ENCODE measurements around the gene EXOC3L4.
"Not testable (repeated sequence)": the region's sequence is repeated elsewhere in the genome, so short reads cannot be mapped to it uniquely, and the experiment has no call there.

Gene EXOC3L4

GRCh38 chr14:103094406-103095209 lies at the start of gene EXOC3L4:
TSS of gene EXOC3L4 (plus strand) at chr14:103094725. CDS start at chr14:103100220, 5,495 bp downstream.
- Histone ChIP-seq H3K9me3 (ENCODE audit: control insufficient read depth, insufficient read depth, low read length) (no peaks in the 10 kb centered on the region), H3K4me3 (ENCODE audit: low read length) (no peak within 1 kb of the TSS), H3K4me2 (ENCODE audit: low read length) (no peak within 1 kb of the TSS), H3K36me3 (ENCODE audit: control insufficient read depth, low read length) (no peaks in the 10 kb centered on the region), H3K9me2 (replicated peaks; ENCODE audit: control insufficient read depth, low read length) (no peaks in the 10 kb centered on the region), H3K27me3 (ENCODE audit: control insufficient read depth, low read length) (peaks cover 9% of the 10 kb centered on the region), H3K27ac (ENCODE audit: low read depth, low read length) (no peak within 1 kb of the TSS), H4K20me1 (ENCODE audit: control insufficient read depth, insufficient read depth, low read depth, low read length) (no peaks in the 10 kb centered on the region), H3F3A (ENCODE audit: control insufficient read depth, insufficient read depth) (no peaks in the 10 kb centered on the region), H3K79me2 (ENCODE audit: control insufficient read depth, low read length) (no peaks in the 10 kb centered on the region), H3K4me1 (ENCODE audit: control insufficient read depth, low read length) (peaks cover 12% of the 10 kb centered on the region)
- TF ChIP-seq EZH2phosphoT487 (IDR thresholded peaks at IDR 0.05; ENCODE audit: borderline replicate concordance, low read length) = no peak
- no peak for TF ChIP-seq CTCF (IDR thresholded peaks at IDR 0.05; ENCODE audit: low read depth, low read length, poor library complexity, severe bottlenecking)

- no peaks in the 10 kb centered on the region for H3K36me3 ChIP-seq (ENCODE audit: control insufficient read depth, low read length)
- peaks cover 47% of the 10 kb centered on the region for H3K27me3 ChIP-seq (ENCODE audit: control insufficient read depth, low read length)
- H3K4me3 ChIP-seq (ENCODE audit: low read length) = peak overlapping the region; percentile 45
- TF ChIP-seq EZH2phosphoT487 (IDR thresholded peaks at IDR 0.05; ENCODE audit: borderline replicate concordance, low read length) = no peak
- no peak for TF ChIP-seq CTCF (IDR thresholded peaks at IDR 0.05; ENCODE audit: low read depth, low read length, poor library complexity, severe bottlenecking)
- peaks cover 26% of the 10 kb centered on the region for H3K4me1 ChIP-seq (ENCODE audit: control insufficient read depth, low read length)
- H3K27ac ChIP-seq (ENCODE audit: low read depth, low read length) = no peak overlapping the region
- H3K4me2 ChIP-seq (ENCODE audit: low read length) = peak overlapping the region; percentile 63
- H3K9me2 ChIP-seq (replicated peaks; ENCODE audit: control insufficient read depth, low read length) = no peaks in the 10 kb centered on the region
- peaks cover 6% of the 10 kb centered on the region for H3F3A ChIP-seq (ENCODE audit: control insufficient read depth, insufficient read depth)
- peaks cover 5% of the 10 kb centered on the region; the same call in 1 of the 2 replicates for H4K20me1 ChIP-seq (ENCODE audit: control insufficient read depth, insufficient read depth, low read depth, low read length)
- H3K9me3 ChIP-seq (ENCODE audit: control insufficient read depth, insufficient read depth, low read length) = no peaks in the 10 kb centered on the region
- no peaks in the 10 kb centered on the region for H3K79me2 ChIP-seq (ENCODE audit: control insufficient read depth, low read length)
These were observed 49.1 kb upstream of the EXOC3L4 start for GRCh38 chr14:103045371-103045869.

- peaks cover 59% of the 10 kb centered on the region for H3K27me3 ChIP-seq (ENCODE audit: control insufficient read depth, low read length)
- H3K4me1 ChIP-seq (ENCODE audit: control insufficient read depth, low read length) = peaks cover 26% of the 10 kb centered on the region
- not testable (repeated sequence) for H3K4me2 ChIP-seq (ENCODE audit: low read length); H3K27ac ChIP-seq (ENCODE audit: low read depth, low read length); H3K36me3 ChIP-seq (ENCODE audit: control insufficient read depth, low read length); H3K79me2 ChIP-seq (ENCODE audit: control insufficient read depth, low read length); H3K9me2 ChIP-seq (replicated peaks; ENCODE audit: control insufficient read depth, low read length); H3K9me3 ChIP-seq (ENCODE audit: control insufficient read depth, insufficient read depth, low read length); H3F3A ChIP-seq (ENCODE audit: control insufficient read depth, insufficient read depth); H4K20me1 ChIP-seq (ENCODE audit: control insufficient read depth, insufficient read depth, low read depth, low read length); H3K4me3 ChIP-seq (ENCODE audit: low read length)
These were observed 47.1 kb upstream of the EXOC3L4 start for GRCh38 chr14:103047453-103047852.

GRCh38 chr14:103050935-103051334 lies 43.6 kb upstream of the EXOC3L4 start:
- no peak overlapping the region for H3K4me2 ChIP-seq (ENCODE audit: low read length)
- H3K4me3 ChIP-seq (ENCODE audit: low read length) = no peak overlapping the region
- peaks cover 5% of the 10 kb centered on the region for H3K4me1 ChIP-seq (ENCODE audit: control insufficient read depth, low read length)
- H3F3A ChIP-seq (ENCODE audit: control insufficient read depth, insufficient read depth) = no peaks in the 10 kb centered on the region
- H3K27me3 ChIP-seq (ENCODE audit: control insufficient read depth, low read length) = peaks cover 57% of the 10 kb centered on the region
- no peak overlapping the region for H3K27ac ChIP-seq (ENCODE audit: low read depth, low read length)
- no peaks in the 10 kb centered on the region for H3K9me3 ChIP-seq (ENCODE audit: control insufficient read depth, insufficient read depth, low read length)
- no peak for TF ChIP-seq CTCF (IDR thresholded peaks at IDR 0.05; ENCODE audit: low read depth, low read length, poor library complexity, severe bottlenecking)
- TF ChIP-seq EZH2phosphoT487 (IDR thresholded peaks at IDR 0.05; ENCODE audit: borderline replicate concordance, low read length) = no peak
- 0 out of 2 replicates have a peak, but pooled peaks cover 2% of the 10 kb centered on the region for H4K20me1 ChIP-seq (ENCODE audit: control insufficient read depth, insufficient read depth, low read depth, low read length)
- H3K9me2 ChIP-seq (replicated peaks; ENCODE audit: control insufficient read depth, low read length) = no peaks in the 10 kb centered on the region
- H3K79me2 ChIP-seq (ENCODE audit: control insufficient read depth, low read length) = no peaks in the 10 kb centered on the region
- H3K36me3 ChIP-seq (ENCODE audit: control insufficient read depth, low read length) = no peaks in the 10 kb centered on the region
